ENCODE results near the gene KLHDC7B. TPM values are rescaled to one million over a fixed set of nuclear protein-coding genes. Genes with fewer than 3 reads are reported as not detected.

Gene KLHDC7B
- total RNA-seq, 1 experiment from 2014 or later, result not detected

GRCh38 chr22:50581031-50581949, 35.6 kb downstream of the KLHDC7B start:
- DNase-seq (ENCODE audit: low spot score), result no peak
- ChIA-PET CTCF (interaction anchor here (1.0 to 1.5 kb wide), 3 partner anchors 19 to 60 kb away, joined by 4 to 7 read pairs (median 6); partner anchors contain the start of genes SCO2 and SYCE3), POLR2A (no interaction called here)
- no peak overlapping the region for H3K27ac Mint-ChIP-seq
- H3K4me3 Mint-ChIP-seq, result peak overlapping the region; percentile 77
- TF ChIP-seq NFATC4 (CRISPR knock-in tag; IDR thresholded peaks at IDR 0.05) (no peak), GTF2I (CRISPR knock-in tag; conservative IDR thresholded peaks at IDR 0.05) (no peak), ATF2 (CRISPR knock-in tag; IDR thresholded peaks at IDR 0.05; ENCODE audit: borderline replicate concordance, low read depth) (no peak), USF2 (CRISPR knock-in tag; IDR thresholded peaks at IDR 0.05) (no peak), ZNF232 (CRISPR knock-in tag; IDR thresholded peaks at IDR 0.05) (no peak), ZNF425 (CRISPR knock-in tag; conservative IDR thresholded peaks at IDR 0.05) (no peak), ZNF121 (CRISPR knock-in tag; IDR thresholded peaks at IDR 0.05) (no peak)
- ATAC-seq, result no peak
- H3K27me3 Mint-ChIP-seq (ENCODE audit: low read depth), result peaks cover 10% of the 10 kb centered on the region
- peaks cover 9% of the 10 kb centered on the region for H3K4me1 Mint-ChIP-seq
- peaks cover 7% of the 10 kb centered on the region for H3K36me3 Mint-ChIP-seq
- no peaks in the 10 kb centered on the region for H3K9me3 Mint-ChIP-seq

- Mint-ChIP-seq H3K4me3 (peak overlapping the region; percentile 97), H3K27me3 (ENCODE audit: low read depth) (peaks cover 14% of the 10 kb centered on the region), H3K36me3 (peaks cover 7% of the 10 kb centered on the region), H3K4me1 (peaks cover 9% of the 10 kb centered on the region), H3K27ac (peak overlapping the region; percentile 41; the same call in 1 of the 2 replicates), H3K9me3 (no peaks in the 10 kb centered on the region)
- ChIA-PET POLR2A (interaction anchor here (1.0 to 1.4 kb wide), 2 partner anchors 20 to 74 kb away, joined by 4 to 6 read pairs; partner anchors contain the start of genes LMF2 and NCAPH2), CTCF (interaction anchor here (1.0 to 1.7 kb wide), 10 partner anchors 19 to 193 kb away, joined by 3 to 11 read pairs (median 5); partner anchors contain the start of genes SCO2 and SYCE3)
- peak; percentile 68; the same call in 1 of the 2 replicates for TF ChIP-seq GTF2I (CRISPR knock-in tag; conservative IDR thresholded peaks at IDR 0.05)
- no peak for TF ChIP-seq TCF7 (CRISPR knock-in tag; IDR thresholded peaks at IDR 0.05; ENCODE audit: low read depth)
- peak; percentile 96 for TF ChIP-seq ZNF121 (CRISPR knock-in tag; IDR thresholded peaks at IDR 0.05)
- no peak for TF ChIP-seq ZNF532 (CRISPR knock-in tag; IDR thresholded peaks at IDR 0.05; ENCODE audit: borderline replicate concordance)
- TF ChIP-seq ZNF281 (CRISPR knock-in tag; IDR thresholded peaks at IDR 0.05), result no peak
- ATAC-seq, result no peak
- no peak for DNase-seq (ENCODE audit: low spot score)
Observed at GRCh38 chr22:50581950-50582492, 36.3 kb downstream of the KLHDC7B start.
